Small intestine (tissue), 7 donors: ENCODE results near the gene GOLIM4. TPM values are rescaled to one million over a fixed set of nuclear protein-coding genes. Genes with fewer than 3 reads are reported as not detected.
"Not testable (repeated sequence)": the region's sequence is repeated elsewhere in the genome, so short reads cannot be mapped to it uniquely, and the experiment has no call there.

ENCODE experiments used
- DNase-seq, 2 donors: peaks; one replicate each; pipeline versions ENCODE4 v3.0.0 to v3.0.0-alpha.2; 2013
- FAIRE-seq: peaks from 2 replicates; lab custom pipeline; 2012; peaks lifted over from hg19 to GRCh38; lab: Jason Lieb, UNC
- H3K27ac ChIP-seq, 3 donors: one replicate each; pipeline ENCODE4 v1.5.1; 2013; ENCODE audit warnings: low read length in 2 of 3, mild to moderate bottlenecking in 2 of 3, control low read depth in 1 of 3, inconsistent platforms in 1 of 3, low read depth in 1 of 3, moderate library complexity in 1 of 3
- H3K27me3 ChIP-seq, 3 donors: one replicate each; pipeline ENCODE4 v1.6.1; 2013; ENCODE audit warnings: low read length in 3 of 3, inconsistent platforms in 1 of 3; ENCODE audit not compliant: control insufficient read depth in 3 of 3, insufficient read depth in 3 of 3
- H3K36me3 ChIP-seq, 3 donors: one replicate each; pipeline ENCODE4 v1.6.1; 2013; ENCODE audit warnings: low read length in 3 of 3, inconsistent platforms in 1 of 3, low read depth in 1 of 3, mild to moderate bottlenecking in 1 of 3, moderate library complexity in 1 of 3; ENCODE audit not compliant: control insufficient read depth in 3 of 3, insufficient read depth in 2 of 3
- H3K4me1 ChIP-seq, 3 donors: one replicate each; pipeline ENCODE4 v1.6.1; 2013; ENCODE audit warnings: low read length in 2 of 3, inconsistent platforms in 1 of 3, low read depth in 1 of 3, mild to moderate bottlenecking in 1 of 3, moderate library complexity in 1 of 3; ENCODE audit not compliant: control insufficient read depth in 3 of 3, insufficient read depth in 2 of 3
- H3K4me3 ChIP-seq, 3 donors: one replicate each; pipeline ENCODE4 v1.5.1; 2013; ENCODE audit warnings: low read length in 3 of 3, control low read depth in 1 of 3, inconsistent platforms in 1 of 3, low read depth in 1 of 3, mild to moderate bottlenecking in 1 of 3, moderate library complexity in 1 of 3
- H3K9me3 ChIP-seq, 2 donors: one replicate each; pipeline ENCODE4 v1.6.1; 2013; ENCODE audit warnings: low read depth in 1 of 2, low read length in 1 of 2; ENCODE audit not compliant: control insufficient read depth in 2 of 2, insufficient read depth in 1 of 2
- WGBS, 3 donors: extraction: QIAGEN DNeasy Blood & Tissue Kit; methylation state at CpG; one replicate each; pipeline ENCODE4 v1.1.7; 2013; 5-methylcytosine and 5-hydroxymethylcytosine counted together
- polyA plus RNA-seq, 4 donors: library from polyadenylated mRNA; stranded (reverse) in 3 of 4; unstranded in 1 of 4; fragments of 200-250 nt in 3 of 4; fragments of 120-200 nt in 1 of 4; gene quantifications; one replicate each; pipeline versions ENCODE4 v1.2.1 to v1.2.3, GENCODE V29; 2013
- donor health status: healthy with polysubstance abuse.
- donor health status: control.
- donor health status: control.
- donor health status: Bipolar disorder and iron deficiency.
- donor health status: healthy.

The GOLIM4 gene
- polyA plus RNA-seq, 4 donors, result 23.2 to 130 (median 45.9) TPM

DNA sequence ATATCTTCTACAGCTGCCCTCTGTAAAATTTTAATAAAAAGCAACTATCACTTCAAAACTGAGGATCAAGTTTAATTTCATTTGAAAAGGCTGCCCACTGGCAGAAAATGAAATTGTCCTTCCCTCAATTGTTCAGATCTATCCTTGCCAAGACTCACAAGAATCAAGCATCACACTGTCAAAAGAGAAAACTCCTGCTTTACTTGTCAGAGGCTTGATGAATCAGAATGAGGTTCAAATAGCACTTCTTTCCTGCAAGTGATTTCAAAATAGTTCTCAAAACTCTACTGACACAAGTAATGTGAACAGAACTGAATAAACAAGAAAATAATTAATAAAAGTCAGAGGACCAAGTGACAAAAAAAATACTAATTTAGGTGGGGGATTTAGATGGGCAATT, 70.6 kb downstream of the GOLIM4 start:
- Histone ChIP-seq H3K36me3 (peaks cover 5 to 40% (median 20%) of the 10 kb centered on the region in 3 donors), H3K27ac (no peak overlapping the region), H3K4me1 (no peaks in the 10 kb centered on the region), H3K9me3 (no peaks in the 10 kb centered on the region), H3K4me3 (no peak overlapping the region), H3K27me3 (no peaks in the 10 kb centered on the region)
- FAIRE-seq, result no peak
- no peak for DNase-seq

DNA sequence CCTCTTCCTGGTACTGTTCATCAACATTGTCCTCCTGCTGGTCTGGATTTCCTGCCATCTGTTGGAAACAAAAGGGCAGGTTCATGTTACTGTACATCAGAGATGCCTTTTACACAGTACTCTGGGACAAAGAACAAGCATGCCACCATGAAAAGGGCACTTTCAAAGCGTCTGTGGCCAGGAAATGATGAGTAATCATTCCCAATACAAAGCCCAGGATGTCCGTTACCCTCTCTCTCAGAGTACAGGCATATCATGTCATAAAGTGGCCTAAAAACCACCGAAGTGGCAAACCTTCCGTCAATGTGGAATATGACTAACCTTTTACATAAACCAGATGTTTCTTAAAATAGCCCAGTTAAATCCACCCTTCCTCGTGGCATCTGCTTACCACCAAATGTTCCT, 71.2 kb downstream of the GOLIM4 start:
- no peak for FAIRE-seq
- no peak overlapping the region for H3K4me3 ChIP-seq
- no peaks in the 10 kb centered on the region for H3K27me3 ChIP-seq
- H3K36me3 ChIP-seq, result peaks cover 5 to 39% (median 17%) of the 10 kb centered on the region in 3 donors
- no peaks in the 10 kb centered on the region for H3K9me3 ChIP-seq
- no peaks in the 10 kb centered on the region for H3K4me1 ChIP-seq
- no peak overlapping the region for H3K27ac ChIP-seq
- 46 to 77% (median 57%) methylated on average over 5 of the region's 5 CpGs for WGBS, 3 donors
- no peak for DNase-seq

DNA sequence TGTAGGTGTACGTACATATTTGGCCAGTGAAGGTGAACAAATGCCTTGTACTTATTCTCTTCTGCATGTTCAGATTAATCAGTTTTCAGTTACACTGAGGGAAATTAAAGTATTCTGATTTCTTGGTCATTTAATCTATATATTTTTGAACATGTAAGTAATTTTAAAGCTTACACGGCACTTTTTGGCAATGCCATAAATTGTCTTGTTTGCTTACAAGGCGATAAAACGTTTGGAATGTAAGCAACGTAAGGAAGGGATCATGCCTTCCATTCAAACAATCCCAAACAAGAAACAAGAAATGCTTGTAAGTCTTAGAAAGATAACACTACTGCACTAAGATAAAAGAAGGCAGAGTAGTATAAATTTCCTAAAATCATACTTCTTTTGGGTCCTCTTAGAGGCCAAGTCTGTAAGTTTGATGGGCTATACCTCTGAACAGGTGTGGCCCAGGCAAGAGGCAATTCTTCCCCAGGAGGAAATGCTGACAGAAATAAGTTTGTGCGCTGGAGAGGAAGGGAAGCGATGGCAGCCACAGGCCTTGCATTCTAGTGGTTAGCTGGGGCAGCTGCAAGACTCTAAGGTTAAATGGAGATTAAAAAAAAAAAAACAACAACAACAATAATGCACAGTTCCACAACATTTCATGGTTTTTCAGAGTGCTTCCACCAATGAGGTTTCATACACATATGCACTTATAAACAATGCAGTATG, 73.8 kb downstream of the GOLIM4 start:
- Histone ChIP-seq H3K27me3 (no peaks in the 10 kb centered on the region), H3K9me3 (no peaks in the 10 kb centered on the region), H3K4me3 (no peak overlapping the region), H3K27ac (no peak overlapping the region), H3K4me1 (no peaks in the 10 kb centered on the region), H3K36me3 (peaks cover 4 to 38% (median 16%) of the 10 kb centered on the region in 3 donors)
- no peak for DNase-seq
- FAIRE-seq, result no peak
- WGBS, 3 donors, result 82 to 92% (median 86%) methylated on average over 7 of the region's 7 CpGs

DNA sequence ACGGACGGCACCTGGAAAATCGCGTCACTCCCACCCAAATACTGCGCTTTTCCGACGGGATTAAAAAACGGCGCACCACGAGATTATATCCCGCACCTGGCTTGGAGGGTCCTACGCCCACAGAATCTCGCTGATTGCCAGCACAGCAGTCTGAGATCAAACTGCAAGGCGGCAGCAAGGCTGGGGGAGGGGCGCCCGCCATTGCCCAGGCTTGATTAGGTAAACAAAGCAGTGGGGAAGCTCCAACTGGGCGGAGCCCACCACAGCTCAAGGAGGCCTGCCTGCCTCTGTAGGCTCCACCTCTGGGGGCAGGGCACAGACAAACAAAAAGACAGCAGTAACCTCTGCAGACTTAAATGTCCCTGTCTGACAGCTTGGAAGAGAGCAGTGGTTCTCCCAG, 84.4 kb downstream of the GOLIM4 start:
- not testable (repeated sequence) for H3K4me3 ChIP-seq, H3K9me3 ChIP-seq, DNase-seq, H3K27me3 ChIP-seq, FAIRE-seq, H3K36me3 ChIP-seq, H3K27ac ChIP-seq, H3K4me1 ChIP-seq
- 82 to 90% (median 89%) methylated on average over 14 to 16 of the region's 17 CpGs for WGBS, 3 donors

DNA sequence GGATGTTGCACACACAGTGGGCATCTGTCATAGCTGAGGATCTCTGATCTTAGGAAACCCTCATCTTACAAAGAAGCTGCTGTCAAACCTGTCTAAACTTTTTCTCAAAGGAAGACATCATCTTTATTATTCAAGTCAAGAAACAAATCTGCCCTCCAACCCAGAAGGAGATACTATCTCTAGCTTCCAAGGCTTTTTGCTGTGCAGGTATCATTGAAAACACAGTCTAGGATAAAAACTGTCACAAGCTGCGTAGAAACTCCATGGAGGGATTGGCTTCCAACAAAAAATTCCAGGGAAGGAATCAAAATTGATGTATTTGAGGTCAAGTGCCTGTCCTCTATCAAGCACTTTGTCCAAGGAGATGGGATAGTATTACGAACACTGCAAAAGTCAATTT, 89.1 kb downstream of the GOLIM4 start:
- Histone ChIP-seq H3K4me3 (no peak overlapping the region), H3K9me3 (peaks cover 0 to 5% of the 10 kb centered on the region in 2 donors), H3K27me3 (no peaks in the 10 kb centered on the region), H3K27ac (no peak overlapping the region), H3K36me3 (peaks cover 2 to 10% (median 3%) of the 10 kb centered on the region in 3 donors), H3K4me1 (no peaks in the 10 kb centered on the region)
- DNase-seq (no peak), FAIRE-seq (no peak)
- 87 to 95% (median 87%) methylated on average over 2 of the region's 2 CpGs for WGBS, 3 donors

DNA sequence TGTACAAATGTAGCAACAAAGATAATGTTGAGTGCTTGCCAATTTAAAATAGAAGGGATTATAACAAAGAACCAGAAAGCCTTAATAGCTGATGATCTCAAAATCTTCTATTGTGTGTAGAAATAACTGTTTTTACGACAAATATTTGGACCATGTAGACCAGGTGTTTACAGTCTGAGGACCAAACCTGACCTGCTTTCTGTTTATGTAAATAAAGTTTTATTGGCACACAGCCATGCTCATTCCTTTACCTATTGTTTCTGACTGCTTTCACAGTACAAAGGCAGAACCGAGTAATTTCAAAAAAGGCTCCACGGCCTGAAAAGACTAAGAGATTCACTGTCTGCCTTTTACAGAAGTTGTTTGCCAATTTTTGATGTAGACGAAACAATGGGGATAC, 91.8 kb downstream of the GOLIM4 start:
- no peaks in the 10 kb centered on the region for H3K4me1 ChIP-seq
- H3K36me3 ChIP-seq, result peaks cover 0 to 2% (median 0%) of the 10 kb centered on the region in 3 donors
- FAIRE-seq, result no peak
- 88 to 91% (median 91%) methylated on average over 4 of the region's 4 CpGs for WGBS, 3 donors
- no peak overlapping the region for H3K27ac ChIP-seq
- DNase-seq, result no peak
- H3K27me3 ChIP-seq, result no peaks in the 10 kb centered on the region
- H3K4me3 ChIP-seq, result no peak overlapping the region
- peaks cover 0 to 5% of the 10 kb centered on the region in 2 donors for H3K9me3 ChIP-seq

DNA sequence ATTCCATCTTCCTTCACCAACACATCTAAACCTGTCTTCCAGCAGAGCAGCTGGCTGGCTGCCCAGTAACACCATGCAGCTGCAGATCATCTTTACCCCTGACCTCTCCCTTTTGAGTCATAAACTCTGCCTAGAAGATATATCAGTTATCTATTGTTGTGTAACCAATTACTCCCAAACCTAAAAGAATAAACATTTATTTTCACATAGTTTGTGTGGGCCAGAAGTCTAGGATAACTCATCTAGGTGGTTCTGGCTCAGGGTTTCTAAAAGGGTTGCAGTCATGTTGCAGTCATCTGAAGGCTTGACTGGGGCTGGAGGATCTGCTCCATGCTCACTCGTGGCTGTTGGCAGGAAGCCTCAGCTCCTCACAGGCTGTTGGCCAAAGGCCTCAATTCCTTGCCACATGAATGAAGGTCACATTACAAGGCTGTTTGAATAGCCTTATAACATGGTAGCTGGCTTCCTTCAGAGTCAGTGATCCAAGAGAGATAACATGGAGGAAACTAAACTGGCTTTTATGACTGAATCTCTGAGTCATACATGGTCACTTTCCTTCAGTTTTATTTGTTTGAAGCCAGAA, 92.8 kb downstream of the GOLIM4 start:
- WGBS, 3 donors, result 10 to 28% (median 20%) methylated on average over 1 of the region's 1 CpG
- no peak for FAIRE-seq
- Histone ChIP-seq H3K9me3 (peaks cover 0 to 5% of the 10 kb centered on the region in 2 donors), H3K27ac (no peak overlapping the region), H3K27me3 (no peaks in the 10 kb centered on the region), H3K4me3 (no peak overlapping the region), H3K4me1 (no peaks in the 10 kb centered on the region), H3K36me3 (no peaks in the 10 kb centered on the region)
- DNase-seq, result peak; percentile 6 to 93

DNA sequence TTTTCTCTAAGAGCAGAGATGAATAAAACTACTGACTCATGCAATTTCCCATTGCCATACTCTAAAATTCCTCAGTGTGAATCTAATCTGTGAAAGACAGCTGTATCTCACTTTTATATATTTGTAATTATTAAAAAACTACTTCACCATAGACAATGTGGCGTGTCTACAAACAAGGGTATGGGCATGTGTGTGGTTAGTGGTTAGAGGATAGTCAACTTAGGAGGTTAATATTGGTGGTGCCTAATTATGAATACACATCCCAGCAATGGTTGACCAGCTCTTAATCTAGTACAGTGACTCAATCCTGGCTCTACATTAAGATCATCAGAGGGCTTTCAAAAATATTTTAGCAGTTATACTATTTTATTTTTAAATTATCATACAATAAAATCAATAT, 94.5 kb downstream of the GOLIM4 start:
- no peak overlapping the region for H3K4me3 ChIP-seq
- H3K9me3 ChIP-seq, result peaks cover 0 to 5% of the 10 kb centered on the region in 2 donors
- H3K4me1 ChIP-seq, result no peaks in the 10 kb centered on the region
- DNase-seq, result no peak
- no peak overlapping the region for H3K27ac ChIP-seq
- no peaks in the 10 kb centered on the region for H3K27me3 ChIP-seq
- no peaks in the 10 kb centered on the region for H3K36me3 ChIP-seq
- FAIRE-seq, result no peak
- 81 to 100% (median 90%) methylated on average over 1 of the region's 1 CpG for WGBS, 3 donors
